Neural cell (in vitro differentiated cells): ENCODE measurements around the gene FDXACB1. TPM values are rescaled to one million over a fixed set of nuclear protein-coding genes. Genes with fewer than 3 reads are reported as not detected.

Source experiments
- H2AFZ ChIP-seq: fragments of 200-600, 300-800 bp; sonication (generic), shearing (Covaris generic); 2 replicates; pipeline ENCODE4 v1.6.0; 2014; ENCODE audit warnings: low read depth, mild to moderate bottlenecking, antibody characterized with exemption, low read length, moderate library complexity
- H3F3A ChIP-seq: fragments of 200-600 bp; shearing (Covaris generic); 2 replicates; pipeline ENCODE4 v1.6.1; 2016; ENCODE audit warnings: mild to moderate bottlenecking, moderate library complexity, mixed read lengths, antibody characterized with exemption, low read length; ENCODE audit not compliant: insufficient read depth, poor library complexity, severe bottlenecking
- H3K27ac ChIP-seq: fragments of 200-600, 300-800 bp; sonication (generic), shearing (Covaris generic); 2 replicates; pipeline ENCODE4 v1.5.1; 2014; ENCODE audit warnings: mild to moderate bottlenecking, low read length, moderate library complexity
- H3K27me3 ChIP-seq: fragments of 300-800, 200-600 bp; sonication (generic), shearing (Covaris generic); 2 replicates; pipeline ENCODE4 v1.6.0; 2014; ENCODE audit warnings: mild to moderate bottlenecking, low read depth, low read length, moderate library complexity; ENCODE audit not compliant: insufficient read depth
- H3K36me3 ChIP-seq: fragments of 300-800, 200-600 bp; sonication (generic), shearing (Covaris generic); 2 replicates; pipeline ENCODE4 v1.5.1; 2014; ENCODE audit warnings: mild to moderate bottlenecking, antibody characterized with exemption, low read length, moderate library complexity; ENCODE audit not compliant: insufficient read depth
- H3K4me2 ChIP-seq: fragments of 300-800, 200-600 bp; sonication (generic), shearing (Covaris generic); 2 replicates; pipeline ENCODE4 v1.6.0; 2014; ENCODE audit warnings: mild to moderate bottlenecking, low read length
- H3K4me3 ChIP-seq: fragments of 300-800, 200-600 bp; sonication (generic), shearing (Covaris generic); 2 replicates; pipeline ENCODE4 v1.5.1; 2014; ENCODE audit warnings: mild to moderate bottlenecking, low read length, moderate library complexity
- H3K79me2 ChIP-seq: fragments of 200-600 bp; shearing (Covaris generic); replicated peaks from 2 replicates; pipeline ENCODE4 v1.6.0; 2014; ENCODE audit warnings: mild to moderate bottlenecking, low read length, moderate library complexity; ENCODE audit not compliant: insufficient read depth
- H3K9ac ChIP-seq: fragments of 300-800, 200-600 bp; sonication (generic), shearing (Covaris generic); 2 replicates; pipeline ENCODE4 v1.6.1; 2016; ENCODE audit warnings: mild to moderate bottlenecking, low read length, mixed read lengths
- H3K9me2 ChIP-seq: fragments of 200-600 bp; shearing (Covaris generic); 2 replicates; pipeline ENCODE4 v1.6.1; 2016; ENCODE audit warnings: mild to moderate bottlenecking, low read length, mixed read lengths; ENCODE audit not compliant: insufficient read depth
- H3K9me3 ChIP-seq: fragments of 200-600, 300-800 bp; sonication (generic), shearing (Covaris generic); 2 replicates; pipeline ENCODE4 v1.6.1; 2016; ENCODE audit warnings: mild to moderate bottlenecking, mixed run types, low read length, moderate library complexity, mixed read lengths
- H4K20me1 ChIP-seq: fragments of 200-600 bp; shearing (Covaris generic); 2 replicates; pipeline ENCODE4 v1.6.1; 2016; ENCODE audit warnings: mild to moderate bottlenecking, mixed run types; ENCODE audit not compliant: insufficient read depth
- EP300 ChIP-seq: fragments of 450-650 bp; conservative IDR thresholded peaks from 2 replicates; pipeline ENCODE4 v1.6.1; 2014; ENCODE audit warnings: antibody characterized with exemption, mild to moderate bottlenecking, moderate library complexity; ENCODE audit not compliant: poor library complexity, severe bottlenecking
- EZH2 ChIP-seq: fragments of 200-600, 300-800 bp; shearing (Covaris generic), sonication (generic); IDR thresholded peaks from 2 replicates; pipeline ENCODE4 v1.6.1; 2014; ENCODE audit warnings: antibody characterized with exemption, low read length, borderline replicate concordance, mild to moderate bottlenecking; ENCODE audit not compliant: insufficient read depth, poor library complexity, severe bottlenecking
- MXI1 ChIP-seq: fragments of 450-650 bp; conservative IDR thresholded peaks from 2 replicates; pipeline ENCODE4 v1.6.1; 2014; ENCODE audit warnings: antibody characterized with exemption, mild to moderate bottlenecking; ENCODE audit not compliant: poor library complexity, severe bottlenecking
- POLR2AphosphoS5 ChIP-seq: IDR thresholded peaks from 2 replicates; pipeline ENCODE4 v1.6.1; 2012
- RAD21 ChIP-seq: fragments of 450-650 bp; conservative IDR thresholded peaks from 2 replicates; pipeline ENCODE4 v1.6.1; 2014; ENCODE audit warnings: antibody characterized with exemption, mild to moderate bottlenecking, moderate library complexity
- SMC3 ChIP-seq: fragments of 450-650 bp; conservative IDR thresholded peaks from 2 replicates; pipeline ENCODE4 v1.6.1; 2014; ENCODE audit warnings: antibody characterized with exemption, mild to moderate bottlenecking, moderate library complexity; ENCODE audit not compliant: poor library complexity
- TAF1 ChIP-seq: IDR thresholded peaks from 2 replicates; pipeline ENCODE4 v1.6.1; 2012; ENCODE audit warnings: low read depth
- polyA plus RNA-seq: library from polyadenylated mRNA; depleted of rRNA; stranded (reverse); fragments of >200 nt; gene quantifications from 2 replicates; pipeline ENCODE4 v1.2.3, GENCODE V29; 2014
- TF ChIP-seq, protein P1 (sequence below): fragments of 450-650 bp; IDR thresholded peaks from 2 replicates; pipeline ENCODE4 v1.5.1; 2014; ENCODE audit warnings: antibody characterized with exemption, mild to moderate bottlenecking, moderate library complexity; ENCODE audit not compliant: poor library complexity, severe bottlenecking
- TF ChIP-seq, protein P2 (sequence below): IDR thresholded peaks from 2 replicates; pipeline ENCODE4 v1.6.1; 2012; ENCODE audit warnings: borderline replicate concordance

The FDXACB1 gene
- polyA plus RNA-seq, 1 donor from 2014 or later: 3.1 TPM

DNA sequence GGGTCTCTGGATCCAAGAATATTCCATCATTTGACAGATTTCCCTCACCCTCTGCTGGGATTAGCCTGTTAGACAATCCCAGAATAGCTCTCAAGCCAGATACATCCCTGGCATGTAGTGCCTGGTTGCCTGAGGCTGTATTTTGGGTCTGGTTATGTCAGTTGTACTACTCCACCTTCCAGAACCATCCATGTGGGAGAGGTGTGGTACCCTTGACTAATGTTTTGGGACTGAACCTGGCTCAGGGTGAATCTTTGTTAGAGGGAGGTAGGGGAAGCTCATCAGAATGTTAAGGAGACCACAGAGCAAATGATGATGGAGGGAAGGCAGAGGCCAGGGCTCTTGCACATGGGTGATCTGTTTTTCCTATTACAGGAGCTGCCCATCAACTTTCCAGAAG lies 45.0 kb upstream of the FDXACB1 start:
- Histone ChIP-seq H3K4me2 (no peak overlapping the region), H3K79me2 (no peaks in the 10 kb centered on the region), H3K9me3 (no peaks in the 10 kb centered on the region), H3K27ac (no peak overlapping the region), H3K9me2 (no peaks in the 10 kb centered on the region), H4K20me1 (no peaks in the 10 kb centered on the region), H3K4me3 (no peak overlapping the region), H2AFZ (no peak overlapping the region), H3F3A (peaks cover 4% of the 10 kb centered on the region), H3K27me3 (no peaks in the 10 kb centered on the region), H3K36me3 (no peaks in the 10 kb centered on the region), H3K9ac (no peak overlapping the region)
- TF ChIP-seq, protein P1, sequence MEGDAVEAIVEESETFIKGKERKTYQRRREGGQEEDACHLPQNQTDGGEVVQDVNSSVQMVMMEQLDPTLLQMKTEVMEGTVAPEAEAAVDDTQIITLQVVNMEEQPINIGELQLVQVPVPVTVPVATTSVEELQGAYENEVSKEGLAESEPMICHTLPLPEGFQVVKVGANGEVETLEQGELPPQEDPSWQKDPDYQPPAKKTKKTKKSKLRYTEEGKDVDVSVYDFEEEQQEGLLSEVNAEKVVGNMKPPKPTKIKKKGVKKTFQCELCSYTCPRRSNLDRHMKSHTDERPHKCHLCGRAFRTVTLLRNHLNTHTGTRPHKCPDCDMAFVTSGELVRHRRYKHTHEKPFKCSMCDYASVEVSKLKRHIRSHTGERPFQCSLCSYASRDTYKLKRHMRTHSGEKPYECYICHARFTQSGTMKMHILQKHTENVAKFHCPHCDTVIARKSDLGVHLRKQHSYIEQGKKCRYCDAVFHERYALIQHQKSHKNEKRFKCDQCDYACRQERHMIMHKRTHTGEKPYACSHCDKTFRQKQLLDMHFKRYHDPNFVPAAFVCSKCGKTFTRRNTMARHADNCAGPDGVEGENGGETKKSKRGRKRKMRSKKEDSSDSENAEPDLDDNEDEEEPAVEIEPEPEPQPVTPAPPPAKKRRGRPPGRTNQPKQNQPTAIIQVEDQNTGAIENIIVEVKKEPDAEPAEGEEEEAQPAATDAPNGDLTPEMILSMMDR: no peak
- TF ChIP-seq EZH2 (no peak), SMC3 (no peak), EP300 (no peak), TAF1 (no peak), MXI1 (no peak), RAD21 (no peak), POLR2AphosphoS5 (no peak)
- TF ChIP-seq, protein P2, sequence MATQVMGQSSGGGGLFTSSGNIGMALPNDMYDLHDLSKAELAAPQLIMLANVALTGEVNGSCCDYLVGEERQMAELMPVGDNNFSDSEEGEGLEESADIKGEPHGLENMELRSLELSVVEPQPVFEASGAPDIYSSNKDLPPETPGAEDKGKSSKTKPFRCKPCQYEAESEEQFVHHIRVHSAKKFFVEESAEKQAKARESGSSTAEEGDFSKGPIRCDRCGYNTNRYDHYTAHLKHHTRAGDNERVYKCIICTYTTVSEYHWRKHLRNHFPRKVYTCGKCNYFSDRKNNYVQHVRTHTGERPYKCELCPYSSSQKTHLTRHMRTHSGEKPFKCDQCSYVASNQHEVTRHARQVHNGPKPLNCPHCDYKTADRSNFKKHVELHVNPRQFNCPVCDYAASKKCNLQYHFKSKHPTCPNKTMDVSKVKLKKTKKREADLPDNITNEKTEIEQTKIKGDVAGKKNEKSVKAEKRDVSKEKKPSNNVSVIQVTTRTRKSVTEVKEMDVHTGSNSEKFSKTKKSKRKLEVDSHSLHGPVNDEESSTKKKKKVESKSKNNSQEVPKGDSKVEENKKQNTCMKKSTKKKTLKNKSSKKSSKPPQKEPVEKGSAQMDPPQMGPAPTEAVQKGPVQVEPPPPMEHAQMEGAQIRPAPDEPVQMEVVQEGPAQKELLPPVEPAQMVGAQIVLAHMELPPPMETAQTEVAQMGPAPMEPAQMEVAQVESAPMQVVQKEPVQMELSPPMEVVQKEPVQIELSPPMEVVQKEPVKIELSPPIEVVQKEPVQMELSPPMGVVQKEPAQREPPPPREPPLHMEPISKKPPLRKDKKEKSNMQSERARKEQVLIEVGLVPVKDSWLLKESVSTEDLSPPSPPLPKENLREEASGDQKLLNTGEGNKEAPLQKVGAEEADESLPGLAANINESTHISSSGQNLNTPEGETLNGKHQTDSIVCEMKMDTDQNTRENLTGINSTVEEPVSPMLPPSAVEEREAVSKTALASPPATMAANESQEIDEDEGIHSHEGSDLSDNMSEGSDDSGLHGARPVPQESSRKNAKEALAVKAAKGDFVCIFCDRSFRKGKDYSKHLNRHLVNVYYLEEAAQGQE: no peak

DNA sequence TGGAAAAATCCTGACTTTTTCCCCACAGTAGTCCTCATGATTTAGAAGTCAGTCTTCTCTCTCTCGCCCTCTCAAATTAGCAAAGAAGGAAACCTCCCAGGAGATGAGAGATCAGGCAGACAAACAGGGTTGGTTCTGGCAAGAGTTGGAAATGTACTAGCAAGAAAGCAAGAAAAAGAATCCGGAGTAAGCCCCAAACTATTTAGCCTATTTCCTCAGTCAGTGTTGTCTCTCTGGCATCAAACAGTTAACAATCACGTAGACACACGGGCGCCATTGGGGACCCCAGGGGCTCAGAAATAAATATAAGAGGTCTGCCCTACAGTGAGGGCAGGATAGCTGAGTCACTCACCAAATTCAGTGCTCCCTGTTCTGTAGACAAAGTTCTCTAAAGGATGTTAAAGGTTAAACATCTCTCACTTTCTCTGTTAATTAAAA lies 44.4 kb upstream of the FDXACB1 start:
- H3K9me2 ChIP-seq: no peaks in the 10 kb centered on the region
- H2AFZ ChIP-seq: no peak overlapping the region
- no peak overlapping the region for H3K9ac ChIP-seq
- no peaks in the 10 kb centered on the region for H4K20me1 ChIP-seq
- no peak for TF ChIP-seq SMC3
- no peak for TF ChIP-seq POLR2AphosphoS5
- TF ChIP-seq EZH2: no peak
- TF ChIP-seq EP300: no peak
- TF ChIP-seq TAF1: no peak
- TF ChIP-seq RAD21: no peak
- no peak for TF ChIP-seq MXI1
- TF ChIP-seq, protein P2: no peak
- TF ChIP-seq, protein P1: no peak
- H3K27ac ChIP-seq: no peak overlapping the region
- no peaks in the 10 kb centered on the region for H3K9me3 ChIP-seq
- H3K4me3 ChIP-seq: no peak overlapping the region
- H3K79me2 ChIP-seq: no peaks in the 10 kb centered on the region
- H3K4me2 ChIP-seq: no peak overlapping the region
- H3K27me3 ChIP-seq: no peaks in the 10 kb centered on the region
- peaks cover 4% of the 10 kb centered on the region for H3F3A ChIP-seq
- H3K36me3 ChIP-seq: no peaks in the 10 kb centered on the region
